Neural crest cell (in vitro differentiated cells): ENCODE measurements around the gene C15orf39. TPM values are rescaled to one million over a fixed set of nuclear protein-coding genes. Genes with fewer than 3 reads are reported as not detected.

ENCODE experiments used
- DNase-seq: peaks from one replicate; pipeline ENCODE4 v3.0.0; 2021; ENCODE audit warnings: low read depth, mixed read lengths, low spot score
- H3K27ac Mint-ChIP-seq: one replicate; pipeline ENCODE4 v1.8.0; 2021; ENCODE audit warnings: mild to moderate bottlenecking, mixed read lengths; ENCODE audit not compliant: unreplicated experiment
- H3K27me3 Mint-ChIP-seq: 2 replicates; pipeline ENCODE4 v1.8.0; 2021; ENCODE audit warnings: low read depth, mild to moderate bottlenecking, mixed read lengths
- H3K36me3 Mint-ChIP-seq: 2 replicates; pipeline ENCODE4 v1.8.0; 2021; ENCODE audit warnings: low read depth, mild to moderate bottlenecking, mixed read lengths
- H3K4me1 Mint-ChIP-seq: 2 replicates; pipeline ENCODE4 v1.8.0; 2021; ENCODE audit warnings: mixed read lengths
- H3K4me3 Mint-ChIP-seq: one replicate; pipeline ENCODE4 v1.8.0; 2021; ENCODE audit warnings: mild to moderate bottlenecking, mixed read lengths
- H3K9me3 Mint-ChIP-seq: 2 replicates; pipeline ENCODE4 v1.8.0; 2021; ENCODE audit warnings: mixed read lengths
- CTCF ChIP-seq: fragments of 200-600 bp; sonication (generic); conservative IDR thresholded peaks from 2 replicates; pipeline ENCODE4 v1.5.0; 2021; ENCODE audit warnings: antibody characterized with exemption, mild to moderate bottlenecking
- total RNA-seq: library from RNA; stranded (reverse); gene quantifications from 2 replicates; pipeline ENCODE4 v1.2.1, GENCODE V29; 2021

The C15orf39 gene
- total RNA-seq, 1 donor from 2014 or later = 29.5 TPM

- Mint-ChIP-seq H3K4me1 (no peaks in the 10 kb centered on the region), H3K9me3 (peaks cover 4% of the 10 kb centered on the region), H3K27me3 (no peaks in the 10 kb centered on the region), H3K27ac (no peak overlapping the region), H3K36me3 (no peaks in the 10 kb centered on the region), H3K4me3 (no peak overlapping the region)
- no peak for TF ChIP-seq CTCF
- no peak for DNase-seq
These were observed 30.9 kb upstream of the C15orf39 start for GRCh38 chr15:75170711-75171341.

GRCh38 chr15:75171408-75171807 lies 30.3 kb upstream of the C15orf39 start:
- H3K36me3 Mint-ChIP-seq = no peaks in the 10 kb centered on the region
- H3K4me3 Mint-ChIP-seq = no peak overlapping the region
- H3K4me1 Mint-ChIP-seq = peaks cover 2% of the 10 kb centered on the region
- peaks cover 3% of the 10 kb centered on the region for H3K9me3 Mint-ChIP-seq
- H3K27me3 Mint-ChIP-seq = peaks cover under 1% of the 10 kb centered on the region
- no peak for DNase-seq
- H3K27ac Mint-ChIP-seq = no peak overlapping the region
- TF ChIP-seq CTCF = no peak

- peak overlapping the region; percentile 43 for H3K27ac Mint-ChIP-seq
These were observed 29.3 kb upstream of the C15orf39 start for GRCh38 chr15:75172284-75172820.

GRCh38 chr15:75174102-75174501 lies 27.6 kb upstream of the C15orf39 start:
- peaks cover 14% of the 10 kb centered on the region for H3K27me3 Mint-ChIP-seq
- no peaks in the 10 kb centered on the region for H3K9me3 Mint-ChIP-seq
- H3K4me3 Mint-ChIP-seq = no peak overlapping the region
- H3K27ac Mint-ChIP-seq = peak overlapping the region; percentile 63
- no peak for DNase-seq
- no peaks in the 10 kb centered on the region for H3K36me3 Mint-ChIP-seq
- peaks cover 18% of the 10 kb centered on the region for H3K4me1 Mint-ChIP-seq
- TF ChIP-seq CTCF = no peak

More at GRCh38 chr15:75172284-75172820, 29.3 kb upstream of the C15orf39 start:
- TF ChIP-seq CTCF = no peak
- H3K36me3 Mint-ChIP-seq = no peaks in the 10 kb centered on the region
- no peaks in the 10 kb centered on the region for H3K9me3 Mint-ChIP-seq
- peaks cover 6% of the 10 kb centered on the region for H3K27me3 Mint-ChIP-seq
- no peak overlapping the region for H3K4me3 Mint-ChIP-seq
- DNase-seq = no peak
- peaks cover 8% of the 10 kb centered on the region for H3K4me1 Mint-ChIP-seq

- H3K27me3 Mint-ChIP-seq = peaks cover 15% of the 10 kb centered on the region
- peak overlapping the region; percentile 63 for H3K27ac Mint-ChIP-seq
These were observed 27.0 kb upstream of the C15orf39 start for GRCh38 chr15:75174729-75175128.

More at GRCh38 chr15:75174729-75175128, 27.0 kb upstream of the C15orf39 start:
- DNase-seq = no peak
- H3K9me3 Mint-ChIP-seq = no peaks in the 10 kb centered on the region
- no peaks in the 10 kb centered on the region for H3K36me3 Mint-ChIP-seq
- H3K4me3 Mint-ChIP-seq = no peak overlapping the region
- H3K4me1 Mint-ChIP-seq = peaks cover 24% of the 10 kb centered on the region
- no peak for TF ChIP-seq CTCF
